Liver (tissue), 9 donors: ENCODE measurements around the gene UCHL3. TPM values are rescaled to one million over a fixed set of nuclear protein-coding genes. Genes with fewer than 3 reads are reported as not detected.

Experiments used
- DNase-seq: peaks from one replicate; pipeline ENCODE4 v3.0.0-alpha.2; 2017; ENCODE audit warnings: low spot score
- H3K27ac ChIP-seq, 2 donors: one replicate each; pipeline ENCODE4 v1.7.0; 2013; ENCODE audit warnings: inconsistent platforms in 2 of 2, low read length in 2 of 2, control low read depth in 1 of 2, low read depth in 1 of 2, mild to moderate bottlenecking in 1 of 2
- H3K27me3 ChIP-seq, 4 donors: one replicate each; pipeline versions ENCODE4 v1.6.1 to v1.7.0; 2013; ENCODE audit warnings: low read length in 3 of 4, inconsistent platforms in 1 of 4, mild to moderate bottlenecking in 1 of 4, moderate library complexity in 1 of 4; ENCODE audit not compliant: control insufficient read depth in 4 of 4, insufficient read depth in 4 of 4
- H3K36me3 ChIP-seq, 4 donors: one replicate each; pipeline versions ENCODE4 v1.6.1 to v1.7.0; 2013; ENCODE audit warnings: low read length in 3 of 4, mild to moderate bottlenecking in 3 of 4, low read depth in 1 of 4, moderate library complexity in 1 of 4; ENCODE audit not compliant: control insufficient read depth in 4 of 4, insufficient read depth in 3 of 4
- H3K4me1 ChIP-seq, 4 donors: one replicate each; pipeline versions ENCODE4 v1.6.1 to v1.7.0; 2013; ENCODE audit warnings: low read length in 3 of 4, mild to moderate bottlenecking in 3 of 4, moderate library complexity in 1 of 4; ENCODE audit not compliant: control insufficient read depth in 4 of 4, insufficient read depth in 4 of 4
- H3K4me3 ChIP-seq, 3 donors: one replicate each; pipeline versions ENCODE4 v1.6.1 to v1.7.0; 2013; ENCODE audit warnings: low read length in 3 of 3, control low read depth in 1 of 3, low read depth in 1 of 3, mild to moderate bottlenecking in 1 of 3
- H3K9ac ChIP-seq, 2 donors: one replicate each; pipeline ENCODE4 v1.7.0; 2013; ENCODE audit warnings: low read length in 2 of 2, mild to moderate bottlenecking in 2 of 2, moderate library complexity in 2 of 2, control low read depth in 1 of 2, low read depth in 1 of 2
- H3K9me3 ChIP-seq, 4 donors: one replicate each; pipeline versions ENCODE4 v1.6.1 to v1.7.0; 2013; ENCODE audit warnings: low read length in 3 of 4; ENCODE audit not compliant: control insufficient read depth in 4 of 4
- FOXA1 ChIP-seq: IDR thresholded peaks from 2 replicates; pipeline ENCODE4 v1.6.1; 2016; ENCODE audit warnings: antibody characterized with exemption
- FOXA2 ChIP-seq: IDR thresholded peaks from 2 replicates; pipeline ENCODE4 v1.6.1; 2016; ENCODE audit warnings: antibody characterized with exemption
- GABPA ChIP-seq, 2 donors: IDR thresholded peaks in 1 of 2; conservative IDR thresholded peaks in 1 of 2; 2 replicates each; pipeline ENCODE4 v1.6.1; 2016; ENCODE audit warnings: antibody characterized with exemption in 2 of 2, mild to moderate bottlenecking in 1 of 2, moderate library complexity in 1 of 2
- HNF4A ChIP-seq, 2 donors: conservative IDR thresholded peaks; 2 replicates each; pipeline ENCODE4 v1.6.1; 2016; ENCODE audit warnings: antibody characterized with exemption in 2 of 2, mild to moderate bottlenecking in 2 of 2
- HNF4G ChIP-seq: IDR thresholded peaks from 2 replicates; pipeline ENCODE4 v1.6.1; 2016; ENCODE audit warnings: antibody characterized with exemption
- NR2F2 ChIP-seq: IDR thresholded peaks from 2 replicates; pipeline ENCODE4 v1.6.1; 2016; ENCODE audit warnings: antibody characterized with exemption
- RAD21 ChIP-seq, 2 donors: IDR thresholded peaks; 2 replicates each; pipeline ENCODE4 v1.6.1; 2016; ENCODE audit warnings: antibody characterized with exemption in 2 of 2, mild to moderate bottlenecking in 2 of 2
- RXRA ChIP-seq, 2 donors: IDR thresholded peaks; 2 replicates each; pipeline ENCODE4 v1.6.1; 2017 to 2018; ENCODE audit warnings: antibody characterized with exemption in 2 of 2, mild to moderate bottlenecking in 1 of 2
- SP1 ChIP-seq: IDR thresholded peaks from 2 replicates; pipeline ENCODE4 v1.6.1; 2018; ENCODE audit warnings: antibody characterized with exemption, mild to moderate bottlenecking
- TAF1 ChIP-seq: conservative IDR thresholded peaks from 2 replicates; pipeline ENCODE4 v1.6.1; 2016; ENCODE audit warnings: antibody characterized with exemption, mild to moderate bottlenecking
- YY1 ChIP-seq: IDR thresholded peaks from 2 replicates; pipeline ENCODE4 v1.6.1; 2016; ENCODE audit warnings: antibody characterized with exemption, mild to moderate bottlenecking
- WGBS: extraction: QIAGEN DNeasy Blood & Tissue Kit; methylation state at CpG from one replicate; pipeline ENCODE4 v1.1.7; 2013; 5-methylcytosine and 5-hydroxymethylcytosine counted together
- polyA plus RNA-seq, 2 donors: library from polyadenylated mRNA; stranded (reverse) in 1 of 2; unstranded in 1 of 2; fragments of 200-250 nt in 1 of 2; fragments of >200 nt in 1 of 2; fragmentation: Nextera tagmentation in 1 of 2; extraction: Ambion mirVana in 1 of 2; gene quantifications; one replicate each; pipeline versions ENCODE4 v1.2.1 to v1.2.3, GENCODE V29; 2013 to 2015
- total RNA-seq, 2 donors: library from RNA; depleted of rRNA; stranded (reverse); fragments of >200 nt; gene quantifications; one replicate each; pipeline ENCODE4 v1.2.3, GENCODE V29; 2014
- TF ChIP-seq, protein P1 (sequence below): fragments of 150-350 bp; IDR thresholded peaks from 2 replicates; pipeline ENCODE4 v1.5.1; 2017; ENCODE audit warnings: improper control_type of control experiment, low read depth, low read length; ENCODE audit not compliant: missing input control
- TF ChIP-seq, protein P2 (sequence below): IDR thresholded peaks from 2 replicates; pipeline ENCODE4 v1.6.1; 2016; ENCODE audit warnings: antibody characterized with exemption
- TF ChIP-seq, protein P3 (sequence below): IDR thresholded peaks from 2 replicates; pipeline ENCODE4 v1.6.1; 2016; ENCODE audit warnings: antibody characterized with exemption
- TF ChIP-seq, protein P4 (sequence below): IDR thresholded peaks from 2 replicates; pipeline ENCODE4 v1.6.1; 2016; ENCODE audit warnings: antibody characterized with exemption
- donor health status: healthy.
- donor health status: healthy.
- donor health status: healthy.
- donor health status: healthy.
- donor health status: healthy.

UCHL3 gene
- total and polyA plus RNA-seq, 4 donors = 13.1 to 55.8 (median 19.7) TPM

DNA sequence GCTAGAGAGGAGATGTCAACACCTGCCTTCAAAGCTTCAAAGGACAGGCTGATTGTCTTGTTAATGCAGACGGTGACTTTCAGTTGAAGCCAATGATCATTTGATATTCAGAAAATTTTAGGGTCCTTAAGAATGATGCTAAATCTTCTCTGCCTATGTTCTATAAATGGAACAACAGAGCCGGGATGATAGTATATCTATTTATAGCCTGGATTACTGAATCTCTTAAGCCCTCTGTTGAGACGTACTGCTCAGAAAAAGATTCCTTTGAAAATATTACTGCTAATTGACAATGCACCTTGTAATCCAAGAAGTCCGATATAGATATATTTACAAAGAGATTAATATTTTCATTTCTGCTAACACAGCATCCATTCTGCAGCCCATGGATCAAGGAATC, 50.8 kb downstream of the UCHL3 start:
- TF ChIP-seq FOXA1 = no peak
- no peak for TF ChIP-seq HNF4A (conservative IDR thresholded peaks at IDR 0.05)
- TF ChIP-seq SP1 = no peak
- no peak for TF ChIP-seq YY1
- TF ChIP-seq NR2F2 = no peak
- TF ChIP-seq, protein P1, sequence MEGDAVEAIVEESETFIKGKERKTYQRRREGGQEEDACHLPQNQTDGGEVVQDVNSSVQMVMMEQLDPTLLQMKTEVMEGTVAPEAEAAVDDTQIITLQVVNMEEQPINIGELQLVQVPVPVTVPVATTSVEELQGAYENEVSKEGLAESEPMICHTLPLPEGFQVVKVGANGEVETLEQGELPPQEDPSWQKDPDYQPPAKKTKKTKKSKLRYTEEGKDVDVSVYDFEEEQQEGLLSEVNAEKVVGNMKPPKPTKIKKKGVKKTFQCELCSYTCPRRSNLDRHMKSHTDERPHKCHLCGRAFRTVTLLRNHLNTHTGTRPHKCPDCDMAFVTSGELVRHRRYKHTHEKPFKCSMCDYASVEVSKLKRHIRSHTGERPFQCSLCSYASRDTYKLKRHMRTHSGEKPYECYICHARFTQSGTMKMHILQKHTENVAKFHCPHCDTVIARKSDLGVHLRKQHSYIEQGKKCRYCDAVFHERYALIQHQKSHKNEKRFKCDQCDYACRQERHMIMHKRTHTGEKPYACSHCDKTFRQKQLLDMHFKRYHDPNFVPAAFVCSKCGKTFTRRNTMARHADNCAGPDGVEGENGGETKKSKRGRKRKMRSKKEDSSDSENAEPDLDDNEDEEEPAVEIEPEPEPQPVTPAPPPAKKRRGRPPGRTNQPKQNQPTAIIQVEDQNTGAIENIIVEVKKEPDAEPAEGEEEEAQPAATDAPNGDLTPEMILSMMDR = no peak
- no peak for TF ChIP-seq RAD21 (IDR thresholded peaks at IDR 0.05)
- TF ChIP-seq, protein P2, sequence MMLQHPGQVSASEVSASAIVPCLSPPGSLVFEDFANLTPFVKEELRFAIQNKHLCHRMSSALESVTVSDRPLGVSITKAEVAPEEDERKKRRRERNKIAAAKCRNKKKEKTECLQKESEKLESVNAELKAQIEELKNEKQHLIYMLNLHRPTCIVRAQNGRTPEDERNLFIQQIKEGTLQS = no peak
- TF ChIP-seq, protein P3, sequence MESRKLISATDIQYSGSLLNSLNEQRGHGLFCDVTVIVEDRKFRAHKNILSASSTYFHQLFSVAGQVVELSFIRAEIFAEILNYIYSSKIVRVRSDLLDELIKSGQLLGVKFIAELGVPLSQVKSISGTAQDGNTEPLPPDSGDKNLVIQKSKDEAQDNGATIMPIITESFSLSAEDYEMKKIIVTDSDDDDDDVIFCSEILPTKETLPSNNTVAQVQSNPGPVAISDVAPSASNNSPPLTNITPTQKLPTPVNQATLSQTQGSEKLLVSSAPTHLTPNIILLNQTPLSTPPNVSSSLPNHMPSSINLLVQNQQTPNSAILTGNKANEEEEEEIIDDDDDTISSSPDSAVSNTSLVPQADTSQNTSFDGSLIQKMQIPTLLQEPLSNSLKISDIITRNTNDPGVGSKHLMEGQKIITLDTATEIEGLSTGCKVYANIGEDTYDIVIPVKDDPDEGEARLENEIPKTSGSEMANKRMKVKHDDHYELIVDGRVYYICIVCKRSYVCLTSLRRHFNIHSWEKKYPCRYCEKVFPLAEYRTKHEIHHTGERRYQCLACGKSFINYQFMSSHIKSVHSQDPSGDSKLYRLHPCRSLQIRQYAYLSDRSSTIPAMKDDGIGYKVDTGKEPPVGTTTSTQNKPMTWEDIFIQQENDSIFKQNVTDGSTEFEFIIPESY = no peak
- no peak for TF ChIP-seq FOXA2
- no peak for TF ChIP-seq HNF4G
- 68% methylated on average over 4 of the region's 4 CpGs for WGBS
- Histone ChIP-seq H3K9me3 (peaks cover 0 to 2% (median 0%) of the 10 kb centered on the region in 4 donors), H3K4me3 (no peak overlapping the region), H3K36me3 (peaks cover 0 to 11% (median 0%) of the 10 kb centered on the region in 4 donors), H3K27me3 (no peaks in the 10 kb centered on the region), H3K9ac (no peak overlapping the region), H3K27ac (no peak overlapping the region), H3K4me1 (no peaks in the 10 kb centered on the region)
- DNase-seq = no peak

DNA sequence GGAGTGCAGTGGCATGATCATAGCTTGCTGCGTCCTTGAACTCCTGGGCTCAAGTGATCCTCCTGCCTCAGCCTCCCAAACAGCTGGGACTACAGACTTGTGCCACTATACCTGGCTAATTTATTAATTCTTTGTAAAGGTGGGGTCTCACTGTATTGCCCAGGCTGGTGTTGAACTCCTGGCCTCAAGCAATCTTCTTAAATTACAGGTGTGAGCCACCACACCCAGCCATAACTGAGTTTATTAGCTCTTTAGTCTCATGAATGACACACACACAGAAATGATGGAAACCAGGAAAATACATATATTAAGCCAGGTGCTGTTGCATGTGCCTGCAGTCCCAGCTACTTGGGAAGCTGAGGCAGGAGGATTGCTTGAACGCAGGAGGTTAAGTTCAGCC, 53.4 kb downstream of the UCHL3 start:
- no peak for TF ChIP-seq GABPA (IDR thresholded peaks at IDR 0.05 in 1 of 2, conservative IDR thresholded peaks at IDR 0.05 in 1 of 2)
- no peak overlapping the region for H3K9ac ChIP-seq

DNA sequence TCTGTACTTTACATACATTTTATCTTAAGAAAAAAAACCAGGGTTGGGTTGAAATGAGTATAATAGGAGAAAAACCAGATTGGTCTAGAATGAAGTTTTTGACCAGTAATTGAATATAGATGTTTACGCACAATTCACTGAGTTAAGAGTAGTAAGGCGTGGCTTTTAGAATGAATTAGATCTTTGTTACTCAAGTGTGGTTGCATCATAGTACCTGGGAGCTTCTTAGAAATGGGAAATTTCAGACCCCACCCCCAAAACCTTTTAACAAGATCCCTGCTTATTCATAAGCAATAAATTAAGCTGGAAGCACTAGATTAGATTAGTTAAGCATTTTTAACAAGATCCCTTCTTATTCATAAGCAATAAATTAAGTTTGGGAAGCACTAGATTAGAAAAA, 57.9 kb downstream of the UCHL3 start:
- Histone ChIP-seq H3K36me3 (peaks cover 0 to 6% (median 2%) of the 10 kb centered on the region in 4 donors), H3K27ac (no peak overlapping the region), H3K27me3 (no peaks in the 10 kb centered on the region), H3K9ac (no peak overlapping the region), H3K4me3 (no peak overlapping the region), H3K9me3 (no peaks in the 10 kb centered on the region), H3K4me1 (no peaks in the 10 kb centered on the region)
- DNase-seq = no peak
- WGBS = over 99% methylated on average over 2 of the region's 2 CpGs
- TF ChIP-seq, protein P2 = no peak
- TF ChIP-seq YY1 (no peak), TAF1 (no peak), RXRA (IDR thresholded peaks at IDR 0.05) (no peak), NR2F2 (no peak), HNF4A (conservative IDR thresholded peaks at IDR 0.05) (no peak), RAD21 (IDR thresholded peaks at IDR 0.05) (no peak), FOXA1 (no peak), GABPA (IDR thresholded peaks at IDR 0.05 in 1 of 2, conservative IDR thresholded peaks at IDR 0.05 in 1 of 2) (no peak)
- TF ChIP-seq, protein P4, sequence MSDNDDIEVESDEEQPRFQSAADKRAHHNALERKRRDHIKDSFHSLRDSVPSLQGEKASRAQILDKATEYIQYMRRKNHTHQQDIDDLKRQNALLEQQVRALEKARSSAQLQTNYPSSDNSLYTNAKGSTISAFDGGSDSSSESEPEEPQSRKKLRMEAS = no peak
- TF ChIP-seq, protein P1 = no peak

More for the DNA sequence above, 53.4 kb downstream of the UCHL3 start:
- no peak overlapping the region for H3K4me3 ChIP-seq
- H3K4me1 ChIP-seq = no peaks in the 10 kb centered on the region
- WGBS = over 99% methylated on average over 2 of the region's 2 CpGs
- peaks cover 0 to 2% (median 0%) of the 10 kb centered on the region in 4 donors for H3K9me3 ChIP-seq
- peaks cover 0 to 13% (median 2%) of the 10 kb centered on the region in 4 donors for H3K36me3 ChIP-seq
- DNase-seq = no peak
- no peaks in the 10 kb centered on the region for H3K27me3 ChIP-seq
- no peak overlapping the region for H3K27ac ChIP-seq
